GM19035 (cell line): ENCODE results near the gene GSE1.

ENCODE experiments used
- ATAC-seq: cut with Tn5 transposase; IDR thresholded peaks from one replicate; pipeline ENCODE4 v1.9.1; 2021; ENCODE audit not compliant: unreplicated experiment

GSE1 gene

DNA sequence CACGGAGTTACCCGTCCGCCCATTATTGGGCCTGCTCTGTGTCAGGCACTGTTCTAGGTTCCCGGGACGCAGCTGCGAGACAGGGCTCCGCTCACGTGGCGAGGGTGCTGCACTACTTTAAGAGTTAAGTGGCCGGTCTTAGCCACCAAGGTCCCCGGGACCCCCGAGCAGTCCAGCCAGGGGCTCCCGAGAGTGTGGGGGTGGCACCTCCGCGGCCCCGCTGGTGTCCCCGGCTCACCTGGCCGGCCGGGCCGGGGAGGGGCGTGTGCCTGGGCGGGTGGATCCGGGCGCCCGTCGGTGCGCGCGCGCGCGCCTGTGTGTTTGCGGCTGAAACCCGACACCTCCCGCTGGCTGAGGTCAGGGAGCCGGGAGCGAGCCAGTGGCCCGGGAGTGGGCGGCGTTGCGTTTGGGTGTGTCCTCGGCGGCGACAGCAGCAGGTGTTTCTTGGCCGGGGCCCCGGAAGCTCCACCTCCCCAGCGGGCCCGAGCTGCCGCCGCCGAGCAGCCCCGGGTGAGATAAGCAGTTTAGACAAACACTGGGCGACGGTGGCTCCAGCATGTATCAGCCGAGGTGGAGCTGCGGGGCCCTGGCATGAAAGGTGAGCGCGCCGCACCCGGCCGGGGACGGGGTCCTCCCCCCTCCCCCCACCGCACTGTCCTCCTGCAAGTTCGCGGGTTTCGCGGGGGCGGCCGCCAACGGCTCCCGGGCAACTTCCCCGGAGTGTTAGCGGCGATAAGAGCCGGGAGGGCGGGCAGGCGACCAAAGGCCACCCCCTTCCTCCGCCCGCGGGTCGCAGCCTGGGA is at the start of gene GSE1:
TSS of gene GSE1 (plus strand) at position 522 of the 803 bp plus-strand sequence. CDS start at position 592, 70 bp downstream.
- ATAC-seq, result peak; percentile 49

DNA sequence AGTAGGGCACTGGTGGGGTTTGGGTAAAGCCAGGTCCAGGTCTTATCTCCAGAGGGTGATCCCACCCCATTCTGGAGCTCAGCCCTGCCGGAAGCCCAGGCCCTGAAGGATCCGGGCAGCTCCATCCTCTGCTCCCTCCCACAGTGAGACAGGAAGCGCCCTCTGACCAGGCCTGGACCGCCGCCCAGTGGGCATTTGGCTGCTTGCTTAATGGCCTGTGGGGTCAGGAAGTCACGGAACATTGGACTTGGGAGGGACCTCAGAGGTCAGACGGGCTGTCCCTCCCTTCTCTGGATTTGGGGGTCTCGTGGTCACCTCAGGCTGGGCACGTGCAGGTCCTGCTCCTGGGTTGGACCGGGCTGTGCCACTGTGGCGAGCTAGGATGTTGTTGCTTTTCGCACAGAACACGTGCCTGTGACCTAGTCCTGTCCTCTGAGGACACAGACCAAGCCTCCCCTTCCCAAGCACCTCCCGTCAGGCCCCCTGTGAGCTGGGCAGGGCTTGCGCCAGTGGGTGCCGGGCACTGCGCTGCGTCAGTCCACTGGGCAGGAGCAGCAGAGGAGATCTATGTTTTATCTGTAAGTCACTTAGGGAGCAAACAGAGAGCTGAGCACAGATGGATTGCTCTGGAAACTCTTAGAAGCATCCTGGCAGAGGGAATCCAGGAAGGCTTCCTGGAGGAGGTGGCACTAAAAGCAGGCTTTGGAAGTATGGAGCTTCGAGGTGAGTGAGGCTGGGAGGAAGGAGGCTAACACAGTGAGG is 49.4 kb upstream of the GSE1 start:
- ATAC-seq, result no peak

DNA sequence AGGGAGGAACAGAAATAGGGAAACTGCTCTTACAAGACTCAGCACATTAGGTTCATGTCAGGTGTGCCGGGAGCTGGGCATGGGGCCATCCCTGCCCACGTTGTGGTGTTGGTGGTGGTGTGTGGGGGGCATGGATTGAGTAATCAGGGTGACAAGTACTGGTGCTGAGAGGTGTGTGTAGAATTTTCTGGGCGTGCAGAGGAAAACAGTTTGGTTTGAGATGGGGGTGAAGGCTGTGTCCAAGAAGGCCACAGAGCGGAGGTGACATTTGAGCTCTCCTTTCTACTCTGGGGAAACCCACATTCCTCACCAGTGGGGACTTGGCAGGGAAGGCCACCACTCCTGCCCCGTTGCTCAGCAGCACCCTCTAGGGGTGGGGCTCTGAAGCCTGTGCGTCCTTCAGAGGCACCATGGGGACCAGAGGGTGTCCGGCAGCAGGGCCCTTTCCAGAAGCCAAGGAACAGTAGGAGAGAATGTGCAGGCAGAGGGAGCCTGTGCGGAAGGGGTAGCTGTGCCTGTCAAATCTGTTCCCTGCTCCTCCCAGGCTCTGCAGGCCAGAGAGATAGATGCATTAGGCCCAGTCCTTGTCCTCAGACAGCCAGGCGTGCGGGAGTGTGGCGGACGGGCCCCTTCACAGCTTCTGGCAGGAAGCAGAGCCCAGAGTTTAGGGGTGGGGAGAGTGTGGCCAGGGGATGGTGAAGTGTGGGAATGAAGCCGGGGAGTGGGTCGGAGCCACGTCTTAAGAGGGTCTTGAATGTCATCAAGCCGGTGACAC is 48.7 kb upstream of the GSE1 start:
- ATAC-seq, result no peak

DNA sequence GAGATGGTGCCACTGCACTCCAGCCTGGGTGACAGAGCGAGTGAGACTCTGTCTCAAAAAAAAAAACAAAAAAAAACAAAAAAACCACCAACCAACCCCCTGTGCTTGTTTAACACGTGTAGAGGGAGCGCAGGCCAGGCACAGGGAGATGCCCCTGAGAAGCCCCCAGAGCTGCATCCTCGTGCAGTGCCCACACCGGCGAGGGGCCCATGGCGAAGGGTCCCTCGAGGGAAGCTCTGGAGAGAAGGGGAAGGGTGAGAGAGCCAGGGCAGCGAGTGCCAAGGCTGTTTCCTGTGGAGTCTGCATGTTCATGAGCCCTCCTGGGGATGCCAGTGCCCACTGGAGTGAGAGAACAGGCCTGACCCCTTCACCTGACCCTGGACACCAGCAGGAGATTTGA is 47.8 kb upstream of the GSE1 start:
- ATAC-seq, result no peak

DNA sequence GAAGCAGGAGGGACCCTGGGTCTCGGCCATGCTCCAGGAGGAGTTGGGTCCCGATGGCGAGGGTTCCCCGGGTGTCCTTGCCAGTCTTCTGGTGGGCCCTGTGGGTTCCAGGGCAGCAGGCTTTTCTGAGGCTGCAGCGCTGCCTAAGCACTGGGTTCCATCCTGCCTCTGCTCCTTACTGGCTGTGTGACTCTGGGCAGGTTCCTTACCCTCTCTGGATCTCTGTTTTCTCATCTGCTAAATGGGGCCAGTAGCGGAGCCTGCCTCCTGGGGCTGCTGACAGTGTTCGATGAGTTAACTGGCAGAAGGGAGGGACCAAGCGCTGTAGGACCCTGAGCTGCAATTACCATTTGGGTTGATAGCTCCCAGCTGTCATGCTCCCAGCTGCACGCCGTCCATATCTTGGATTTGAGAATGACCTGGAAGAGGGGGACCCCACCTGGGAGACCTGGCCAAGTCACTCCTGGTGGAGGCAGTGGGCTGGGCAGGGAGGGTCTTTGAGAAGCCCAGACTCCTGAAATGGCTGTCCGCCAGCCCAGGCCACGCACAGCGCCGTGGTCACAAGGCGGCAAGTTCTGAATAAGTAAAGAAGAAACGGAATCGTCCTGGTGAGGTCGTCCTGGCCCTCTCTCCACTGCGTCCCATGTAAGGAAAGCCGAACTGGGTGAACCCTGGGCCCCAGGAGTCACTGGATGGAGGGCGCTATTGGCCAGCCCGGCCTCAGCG is 47.2 kb upstream of the GSE1 start:
- no peak for ATAC-seq

DNA sequence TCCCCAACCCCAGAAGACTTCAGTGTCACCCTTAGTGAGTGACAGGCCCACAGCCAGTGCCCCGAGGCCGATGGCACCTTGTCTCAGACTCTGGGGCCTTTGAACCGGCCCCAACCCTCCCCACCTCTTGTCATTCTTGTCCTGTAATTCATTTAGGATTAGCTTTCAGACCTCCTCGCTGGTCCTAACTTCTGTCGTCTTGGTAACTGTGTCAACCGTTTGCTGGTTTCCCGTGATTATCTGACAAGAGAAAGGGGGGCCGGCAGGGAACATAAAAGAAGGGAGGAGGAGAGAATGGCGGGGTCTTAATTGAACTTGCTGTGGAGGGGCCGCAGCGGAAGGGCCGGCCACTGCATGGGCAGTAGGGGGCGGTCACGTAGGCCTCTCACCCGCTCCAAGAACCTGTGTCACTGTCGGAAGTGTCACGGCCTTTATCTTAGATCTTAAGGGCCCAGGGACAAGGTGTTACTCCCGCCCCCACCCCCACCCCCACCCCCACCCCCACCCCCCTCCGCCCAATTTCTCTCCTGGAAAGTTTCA is 46.5 kb upstream of the GSE1 start:
- no peak for ATAC-seq

DNA sequence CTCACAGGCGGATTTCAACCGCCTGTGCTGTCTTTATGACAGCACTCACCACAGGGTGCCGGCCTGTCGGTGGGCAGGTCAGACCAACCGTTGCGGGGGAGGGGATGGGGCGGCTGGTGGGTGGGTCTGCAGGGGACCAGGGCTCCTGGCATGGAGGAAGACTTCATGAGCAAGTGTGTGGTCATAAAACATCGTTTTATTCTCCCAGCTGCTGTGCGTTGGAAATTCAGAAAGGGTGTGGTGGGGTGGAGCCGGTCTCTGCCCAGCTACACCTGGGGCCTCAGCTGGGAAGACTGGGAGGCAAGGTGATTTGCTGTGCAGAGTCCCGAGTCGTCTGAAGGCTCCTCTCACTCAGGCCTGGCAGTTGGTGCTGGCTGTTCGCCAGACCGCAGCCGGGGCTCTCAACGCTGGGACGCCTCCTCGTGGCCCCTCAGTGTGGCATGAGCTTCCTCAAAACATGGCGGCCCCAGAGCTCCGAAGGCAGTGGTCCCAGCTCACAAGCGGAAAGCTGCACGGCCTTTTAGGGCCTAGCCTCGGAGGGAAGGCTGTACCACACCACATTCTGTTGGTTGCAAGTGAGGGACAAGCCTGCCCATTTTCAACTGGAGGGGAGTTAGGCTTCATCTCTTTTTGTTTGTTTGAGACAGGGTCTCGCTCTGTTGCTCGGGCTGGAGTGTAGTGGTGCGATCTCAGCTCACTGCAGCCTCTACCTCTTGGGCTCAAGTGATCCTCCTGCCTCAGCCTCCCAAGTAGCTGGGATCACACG is 45.8 kb upstream of the GSE1 start:
- no peak for ATAC-seq

DNA sequence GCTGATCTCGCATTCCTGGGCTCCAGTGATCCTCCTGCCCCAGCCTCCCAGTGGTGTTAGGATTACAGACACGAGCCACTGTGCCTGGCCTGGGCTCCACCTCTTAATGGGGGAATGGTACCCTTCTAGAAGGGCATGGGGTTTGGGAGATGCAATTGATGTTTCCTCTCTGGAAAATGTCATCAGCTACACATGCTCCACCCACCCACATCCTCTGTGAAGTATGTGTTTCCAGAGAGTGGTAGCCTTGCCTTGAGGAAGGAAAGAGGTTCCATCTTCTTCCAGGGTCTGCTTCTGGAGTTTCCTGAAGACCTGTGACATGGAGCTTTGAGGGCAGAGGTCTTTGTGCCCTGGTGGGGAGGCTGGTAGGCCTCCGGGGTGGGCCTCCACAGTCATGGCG is 45.2 kb upstream of the GSE1 start:
- no peak for ATAC-seq

DNA sequence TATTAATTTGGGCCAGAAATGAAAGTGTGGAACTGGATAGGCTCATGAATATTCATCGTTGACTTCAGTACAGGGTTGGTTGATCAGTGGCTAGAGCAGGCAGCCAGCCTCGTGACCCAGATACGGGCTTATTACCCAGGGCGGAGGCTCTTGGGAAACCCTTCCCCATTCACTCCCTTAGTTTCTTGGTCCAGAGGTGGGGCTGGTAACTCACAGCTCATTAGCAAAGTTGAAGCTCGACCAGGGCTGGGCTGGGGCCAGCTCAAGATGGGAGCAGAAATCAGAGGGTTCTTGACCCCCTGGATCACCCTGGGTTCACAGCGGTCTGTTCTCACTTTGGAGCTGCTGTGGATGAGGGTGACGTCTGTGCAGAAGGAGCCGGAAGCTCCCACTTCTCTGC is 44.6 kb upstream of the GSE1 start:
- ATAC-seq, result no peak

DNA sequence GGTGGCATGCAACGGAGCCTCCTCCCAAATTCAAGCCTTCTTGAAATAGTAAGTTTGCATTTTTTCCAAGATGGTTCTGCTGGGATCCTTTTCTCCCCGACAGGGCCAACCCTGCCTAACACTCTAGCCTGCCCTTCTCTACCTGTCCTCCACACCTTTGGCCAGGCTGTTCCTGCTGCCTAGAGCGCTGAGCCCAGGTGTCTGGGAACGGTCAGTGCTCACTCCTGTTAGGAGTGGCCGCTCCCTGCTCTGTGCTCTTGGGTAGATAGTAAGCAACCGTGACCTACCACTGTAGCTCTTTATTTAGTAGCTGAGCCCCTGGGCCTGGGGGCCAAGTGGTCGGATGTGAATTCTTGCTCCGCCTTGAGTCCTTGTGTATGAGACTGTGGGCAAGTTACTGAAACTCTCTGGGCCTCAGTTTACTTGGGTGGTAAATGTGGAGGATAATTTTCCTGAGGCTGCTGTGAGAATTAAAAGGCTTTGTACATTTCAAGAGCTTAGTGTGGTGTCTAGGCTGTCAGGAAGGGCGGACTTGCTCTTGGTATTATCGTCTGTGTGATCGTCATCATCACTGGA is 44.0 kb upstream of the GSE1 start:
- ATAC-seq, result no peak

DNA sequence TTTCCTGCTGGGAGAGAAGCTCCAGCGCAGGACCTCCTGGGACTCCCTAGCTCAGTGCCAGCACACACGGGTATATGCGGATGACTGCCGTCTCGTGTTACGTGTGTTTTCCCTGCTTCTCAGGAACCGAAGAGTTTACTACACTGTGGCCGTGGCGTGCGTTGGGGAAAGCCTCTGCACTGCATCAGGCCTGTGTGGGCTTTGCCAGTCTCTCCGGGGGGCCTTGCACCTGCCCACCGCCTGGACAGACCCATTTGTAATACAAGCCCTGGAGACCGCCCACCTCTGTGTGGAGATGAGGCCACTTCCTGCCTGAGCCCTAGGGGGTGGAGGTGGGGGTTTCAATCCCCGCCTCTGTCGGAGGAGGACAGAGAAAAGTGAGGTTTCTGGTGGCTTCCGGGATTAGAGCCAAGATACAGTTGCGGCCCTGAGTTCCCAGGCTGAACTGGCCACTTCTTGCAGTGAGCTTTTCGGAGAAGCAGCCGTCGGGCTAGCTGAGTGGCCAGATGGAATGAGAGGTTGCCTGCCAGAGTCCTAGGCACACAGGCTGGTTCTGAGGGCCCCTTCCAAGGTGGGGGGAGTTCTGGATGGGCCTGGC is 43.4 kb upstream of the GSE1 start:
- peak; percentile 66 for ATAC-seq

DNA sequence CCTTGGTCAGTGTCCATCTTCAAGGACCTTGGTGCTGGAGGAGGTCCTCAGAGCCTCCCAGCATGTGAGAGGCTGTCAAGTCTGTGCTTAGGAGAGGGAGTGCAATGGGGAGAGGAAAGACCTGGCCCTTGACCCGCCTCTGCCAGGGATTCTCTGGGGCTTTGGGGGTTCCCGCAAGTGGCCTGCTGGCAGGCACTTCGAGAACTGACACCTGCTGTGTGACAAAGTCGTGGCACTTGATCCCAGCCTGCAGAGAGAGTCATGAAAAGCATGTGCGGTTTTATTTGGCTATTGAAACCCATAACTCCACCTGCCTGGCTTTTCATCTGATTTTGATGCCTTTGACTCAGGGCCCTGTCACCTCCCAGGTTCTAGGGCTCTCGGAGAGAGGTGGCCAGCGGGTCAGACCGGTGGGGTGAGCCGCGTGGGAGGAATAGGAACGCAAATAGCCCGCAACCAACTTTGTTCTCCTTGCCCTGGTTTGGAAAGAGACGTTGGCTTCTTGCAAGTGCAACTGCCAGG is 42.8 kb upstream of the GSE1 start:
- peak; percentile 21 for ATAC-seq

DNA sequence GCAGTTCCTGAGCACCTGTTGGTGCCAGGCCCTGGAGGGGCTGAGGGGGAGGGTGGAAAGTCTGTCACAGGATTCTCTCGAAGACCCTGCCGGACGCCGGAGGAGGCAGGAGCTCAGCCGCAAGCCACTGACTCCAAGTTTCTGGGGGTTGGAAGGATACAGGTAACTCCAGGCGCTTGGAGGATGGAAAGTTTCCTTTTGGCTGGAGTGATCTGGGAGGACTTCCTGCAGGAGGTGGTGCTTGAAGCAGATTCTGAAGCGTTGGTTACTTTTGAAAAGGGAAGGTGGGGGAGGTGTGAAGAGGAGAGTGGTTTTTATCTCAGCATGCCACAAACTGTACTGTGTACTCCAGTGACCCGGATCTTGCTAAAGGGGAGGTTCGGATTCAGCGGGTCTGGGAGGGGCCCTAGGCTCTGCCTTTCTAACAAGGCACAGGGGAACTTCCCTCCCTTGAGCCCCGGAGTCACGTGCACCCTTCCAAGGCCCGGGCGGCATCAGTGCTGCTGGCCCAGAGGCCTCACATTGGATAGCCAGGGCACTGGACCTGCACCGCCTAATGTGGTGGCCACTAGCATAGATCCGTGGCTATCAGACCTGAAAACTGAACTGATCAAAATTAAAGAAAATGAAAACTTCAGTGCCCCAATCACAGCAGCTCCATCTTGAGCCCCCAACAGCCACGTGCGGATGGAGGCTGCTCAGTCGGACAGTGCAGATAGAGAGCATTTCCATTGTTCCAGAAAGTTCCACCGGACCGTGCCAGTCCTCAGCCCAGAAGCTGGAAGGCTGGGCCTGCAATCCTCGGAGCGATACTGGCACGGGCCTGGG is 42.2 kb upstream of the GSE1 start:
- ATAC-seq, result no peak

DNA sequence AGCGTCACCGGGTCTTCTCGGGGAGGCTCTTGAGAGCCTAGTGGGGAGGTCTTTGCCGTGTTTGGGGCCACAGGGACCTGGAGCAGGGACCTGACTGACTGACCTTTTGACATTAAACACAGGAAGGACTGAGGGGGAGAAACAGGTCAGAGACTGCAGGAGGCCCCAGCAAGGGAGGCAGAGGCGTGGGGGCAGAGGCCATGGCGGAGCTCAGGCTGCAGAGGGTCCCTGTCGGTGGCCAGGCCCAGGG is 41.6 kb upstream of the GSE1 start:
- no peak for ATAC-seq

DNA sequence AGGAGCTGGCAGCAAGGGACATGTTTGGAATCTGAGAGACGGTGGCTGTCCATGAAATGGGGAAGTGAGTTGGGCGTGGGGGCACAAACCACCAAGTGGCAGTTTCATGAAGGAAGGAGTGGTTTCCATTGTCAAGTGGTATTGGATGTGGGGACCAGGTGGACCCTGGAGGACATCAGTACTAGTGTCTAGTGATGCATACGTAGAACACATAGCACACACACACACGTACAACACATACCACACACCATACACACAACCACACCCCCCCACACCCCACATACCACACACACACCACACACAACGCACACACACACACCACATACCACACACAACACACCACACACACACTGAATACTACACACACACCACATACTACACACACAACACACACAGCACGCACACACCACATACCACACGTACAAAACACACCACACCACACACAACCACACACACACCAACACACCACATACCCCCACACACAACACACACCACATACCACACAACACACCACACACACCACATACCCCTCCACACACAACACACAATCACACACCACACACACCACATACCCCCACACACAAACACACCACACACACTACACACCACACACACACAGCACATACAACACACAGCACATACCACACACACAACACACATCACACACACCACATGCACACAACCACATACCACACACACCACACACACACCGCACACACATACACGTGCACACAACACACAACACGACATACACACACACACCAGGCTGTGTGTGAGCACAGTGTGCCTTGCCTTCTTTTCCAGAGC is 41.1 kb upstream of the GSE1 start:
- no peak for ATAC-seq

DNA sequence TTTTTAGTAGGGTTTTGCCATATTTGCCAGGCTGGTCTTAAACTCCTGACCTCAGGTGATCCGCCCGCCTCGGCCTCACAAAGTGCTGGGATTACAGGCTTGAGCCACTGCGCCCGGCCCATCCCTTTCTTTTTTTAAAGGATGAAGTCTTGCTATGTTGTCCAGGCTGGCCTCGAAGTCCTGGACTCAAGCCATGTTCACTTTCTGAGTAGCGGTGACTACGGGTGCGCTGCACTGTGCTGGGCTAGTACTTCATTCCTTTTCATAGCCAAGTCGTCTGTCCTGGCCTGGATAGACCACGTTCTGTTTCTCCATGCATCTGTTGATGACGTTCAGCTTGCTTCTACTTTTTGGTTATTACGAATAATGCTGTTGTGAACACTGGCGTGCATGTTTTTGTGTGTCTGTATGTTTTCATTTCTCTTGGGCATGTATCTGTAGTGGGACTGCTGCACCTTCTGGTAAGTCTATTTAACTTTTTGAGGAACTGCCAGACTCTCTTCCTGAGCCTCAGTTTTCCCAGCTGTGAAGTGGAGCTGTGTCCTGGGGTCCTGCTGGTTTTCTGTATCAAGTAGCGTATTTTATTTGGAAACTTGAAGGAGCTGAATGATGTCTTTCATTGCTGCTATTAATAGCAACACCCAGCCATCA is 40.0 kb upstream of the GSE1 start:
- ATAC-seq, result no peak
